DMS153 treated with DMSO at 0.1 percent for 48 hours (cell line): ENCODE results near the gene ZNF319.

Source experiments
- DNase-seq: peaks from one replicate; lab custom pipeline; 2025; ENCODE audit not compliant: unreplicated experiment; lab: John Stamatoyannopoulos, UW

ZNF319 gene

DNA sequence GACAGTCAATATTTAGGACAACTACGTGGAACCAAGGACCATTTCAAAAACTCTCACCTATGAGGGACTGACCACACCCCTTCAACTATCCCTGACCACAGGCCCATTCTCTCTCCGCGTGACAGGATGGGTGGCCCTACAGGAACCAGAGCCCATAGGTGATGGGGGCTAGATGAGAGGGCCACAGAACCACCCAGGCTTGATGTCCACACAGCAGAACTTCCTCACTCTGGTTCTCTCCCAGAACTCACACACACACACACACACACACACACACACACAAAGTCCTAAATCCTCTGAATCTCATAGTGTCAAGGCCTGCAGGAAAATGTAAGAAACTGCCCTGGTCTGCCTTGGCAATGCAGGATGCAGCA, 1.5 kb downstream of the ZNF319 start:
- DNase-seq = no peak

DNA sequence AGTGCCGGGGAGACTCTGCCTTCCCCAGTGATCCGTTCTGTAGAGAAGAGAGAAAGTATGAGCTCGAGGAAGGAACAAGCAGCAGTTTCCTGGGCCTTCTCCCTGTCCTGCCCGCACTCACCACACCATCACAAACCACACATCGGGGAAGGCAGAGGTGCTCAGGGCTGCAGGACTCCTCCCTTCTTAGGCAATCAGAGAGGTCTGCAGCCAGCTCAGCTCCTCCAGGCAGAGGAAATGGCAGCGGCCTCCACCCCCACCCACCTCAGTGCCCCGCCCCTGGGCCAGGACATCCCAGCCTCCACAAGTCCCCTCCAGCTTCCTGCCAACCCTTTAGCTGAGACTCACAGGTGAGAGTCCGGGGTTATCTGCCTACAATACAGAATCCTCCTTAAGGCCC, 2.0 kb downstream of the ZNF319 start:
- DNase-seq = no peak

DNA sequence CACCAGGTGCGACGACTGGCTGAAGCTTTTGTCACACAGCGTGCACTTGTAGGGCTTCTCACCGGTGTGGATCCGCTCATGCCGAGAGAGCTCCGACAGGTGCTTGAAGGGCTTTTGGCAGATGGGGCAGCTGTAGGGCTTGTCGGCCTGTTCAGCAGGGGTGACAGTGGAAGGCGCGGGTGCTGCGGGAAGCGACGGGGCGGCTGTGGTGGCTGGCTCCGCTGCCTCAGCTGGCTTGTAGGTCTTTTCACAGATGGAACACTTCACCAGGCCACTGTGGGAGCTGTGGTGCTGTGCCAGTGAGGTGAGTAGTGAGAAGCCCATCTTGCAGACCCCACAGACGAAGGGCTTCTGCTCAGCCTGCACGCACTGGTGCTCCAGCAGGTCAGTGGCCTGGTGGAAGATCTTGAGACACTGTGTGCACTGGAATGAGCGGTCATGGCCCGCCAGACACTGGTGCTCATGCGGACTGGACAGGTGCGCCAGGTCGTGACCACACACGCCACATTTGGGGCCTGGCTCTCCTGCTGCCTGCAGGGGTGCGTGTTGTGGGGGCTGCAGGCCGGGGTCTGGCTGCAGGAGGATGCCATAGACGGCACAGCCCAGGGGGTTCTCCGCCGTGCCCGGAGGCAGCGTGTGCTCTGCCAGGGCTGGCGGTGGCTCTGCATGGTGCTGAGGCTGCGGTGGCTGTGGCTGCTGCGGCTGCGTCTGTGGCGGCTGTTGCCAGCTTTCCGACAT, 2.8 kb downstream of the ZNF319 start:
- DNase-seq = no peak

DNA sequence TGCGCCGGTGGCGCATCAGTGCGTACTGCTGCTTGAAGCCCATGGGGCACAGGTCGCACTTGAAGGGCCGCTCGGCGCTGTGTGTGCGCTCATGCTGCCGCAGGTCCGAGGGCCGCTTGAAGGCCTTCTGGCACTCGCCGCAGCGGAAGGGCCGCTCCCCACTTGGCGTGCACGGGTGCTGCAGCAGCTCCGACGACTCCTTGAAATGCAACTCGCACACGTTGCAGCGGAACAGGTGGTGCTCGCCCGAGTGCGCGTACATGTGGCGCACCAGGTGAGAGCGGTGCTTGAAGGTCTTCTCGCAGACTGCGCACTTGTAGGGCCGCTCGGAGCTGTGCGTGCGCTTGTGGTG, 3.3 kb downstream of the ZNF319 start:
- no peak for DNase-seq

DNA sequence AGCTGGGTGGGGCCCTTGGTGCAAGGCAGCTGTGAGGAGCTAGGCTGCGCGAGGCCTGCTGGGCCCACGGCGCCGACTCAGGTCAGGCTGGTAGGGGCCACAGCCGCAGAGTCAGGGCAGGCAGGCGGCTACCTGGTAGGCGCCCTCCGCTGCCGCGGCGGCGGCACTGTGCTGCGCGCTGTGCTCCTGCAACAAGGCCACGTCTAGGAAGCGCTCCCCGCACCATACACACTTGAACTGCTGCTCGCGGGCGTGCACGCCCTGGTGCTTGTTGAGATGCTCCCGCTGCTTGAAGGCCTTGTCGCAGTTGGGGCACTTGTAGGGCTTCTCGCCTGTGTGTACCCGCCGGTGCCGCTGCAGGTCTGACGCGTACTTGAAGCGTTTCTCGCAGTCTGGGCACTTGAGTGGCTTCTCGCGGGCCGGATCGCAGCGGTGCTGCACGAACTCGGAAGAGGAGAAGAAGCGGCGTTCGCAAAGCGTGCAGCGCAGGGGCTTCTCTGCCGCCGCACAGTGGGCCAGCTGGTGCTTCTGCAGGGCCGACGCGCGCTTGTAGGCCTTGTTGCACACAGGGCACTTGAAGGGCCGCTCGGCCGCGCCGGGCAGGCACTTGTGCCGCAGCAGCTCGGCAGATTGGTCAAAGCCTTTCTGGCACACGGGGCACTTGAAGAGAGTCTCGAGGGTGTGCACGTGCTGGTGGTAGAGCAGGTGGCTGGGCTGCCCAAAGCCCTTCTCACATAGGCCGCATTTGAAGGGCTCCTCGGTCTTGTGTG, 3.9 kb downstream of the ZNF319 start:
- DNase-seq = no peak

DNA sequence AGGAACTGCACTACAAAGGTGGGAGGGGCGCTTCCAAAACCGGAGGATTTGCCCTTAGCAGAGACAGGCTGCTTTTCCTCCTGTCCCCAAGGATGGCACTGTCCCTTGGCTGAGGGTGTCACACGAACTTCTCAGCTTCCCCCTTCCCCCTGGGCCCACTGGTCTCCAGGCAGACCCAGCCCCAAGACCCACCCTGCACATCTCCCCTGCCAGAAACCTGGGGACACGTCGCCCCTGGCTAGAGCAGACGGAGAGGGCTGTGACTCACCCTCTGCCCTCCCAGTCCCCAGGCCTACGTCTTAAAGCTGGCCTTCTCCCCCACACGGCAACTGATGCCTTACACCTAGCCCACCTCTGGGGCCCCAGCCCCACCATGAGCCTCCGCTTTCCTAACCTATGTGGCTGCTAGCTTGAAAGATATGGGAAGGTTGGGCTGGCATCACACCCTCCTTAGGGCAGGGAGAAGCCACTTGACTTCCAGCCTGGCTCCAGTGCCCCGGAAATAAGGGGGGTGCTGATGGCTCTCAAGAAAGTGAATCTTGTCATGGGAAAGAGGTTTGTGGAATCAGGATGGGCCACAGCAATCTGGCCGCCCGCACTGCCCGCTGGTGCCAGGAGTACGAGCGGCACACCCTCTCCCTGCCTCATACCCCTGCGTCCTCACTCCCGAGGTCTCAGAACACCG, 4.6 kb downstream of the ZNF319 start:
- no peak for DNase-seq

DNA sequence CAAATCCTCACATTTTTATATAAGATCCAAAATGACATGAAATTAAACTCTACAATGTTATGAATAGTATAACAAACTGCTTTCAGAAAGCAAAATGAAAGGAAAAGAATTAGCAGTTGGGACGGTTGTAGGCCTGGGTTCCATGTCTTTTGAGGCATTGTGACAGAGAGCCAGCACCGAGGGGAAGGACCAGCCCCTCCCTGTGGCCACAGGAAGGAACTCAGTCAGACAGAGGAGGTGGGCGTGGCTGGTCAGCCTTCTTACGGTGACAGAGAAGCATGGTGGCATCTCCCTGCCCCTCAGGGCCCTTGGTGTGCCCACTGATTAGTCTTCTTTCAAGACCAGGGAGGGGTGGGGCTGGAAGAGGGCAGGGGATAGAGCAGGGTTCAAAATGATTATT, 5.7 kb downstream of the ZNF319 start:
- DNase-seq = no peak

DNA sequence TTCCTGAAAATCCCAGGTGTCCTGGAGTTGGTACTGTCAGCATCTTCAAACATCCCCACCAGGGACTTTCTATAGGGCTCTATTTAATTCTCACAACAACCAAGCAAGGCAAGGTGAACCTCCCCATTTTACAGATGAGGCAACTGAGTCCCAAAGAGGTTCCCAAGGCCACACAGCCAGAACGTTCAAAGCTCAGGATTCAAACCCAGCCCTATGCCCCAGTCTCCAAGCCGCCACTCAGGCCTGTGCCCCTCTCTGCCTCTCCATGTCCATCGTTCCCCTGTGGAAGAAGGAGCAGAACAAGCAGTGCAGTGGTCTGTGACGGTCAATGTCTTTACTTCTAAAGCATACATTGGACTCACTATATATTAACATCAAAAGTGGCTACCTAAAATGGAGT, 6.1 kb downstream of the ZNF319 start:
- DNase-seq = no peak

DNA sequence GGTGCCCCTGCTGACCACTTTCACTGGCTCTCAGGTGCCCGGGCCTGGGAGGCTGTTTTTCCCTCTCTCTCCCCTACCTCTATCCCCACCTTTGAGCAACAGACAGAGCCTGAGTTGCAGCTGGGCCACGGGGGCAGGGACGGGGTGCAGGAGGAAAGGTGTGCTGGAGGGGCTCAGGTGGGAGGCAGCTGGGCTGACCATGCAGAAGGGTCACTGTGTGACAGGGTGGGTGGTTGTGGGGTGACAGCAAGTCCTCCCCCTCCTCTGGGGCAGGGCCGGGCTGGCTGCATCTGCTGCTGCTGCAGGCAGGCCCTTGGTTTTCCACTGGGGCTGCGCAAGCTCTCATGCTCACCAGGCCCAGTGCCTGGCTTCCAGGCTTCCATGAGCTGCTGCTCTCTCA, 6.6 kb downstream of the ZNF319 start:
- DNase-seq = no peak

DNA sequence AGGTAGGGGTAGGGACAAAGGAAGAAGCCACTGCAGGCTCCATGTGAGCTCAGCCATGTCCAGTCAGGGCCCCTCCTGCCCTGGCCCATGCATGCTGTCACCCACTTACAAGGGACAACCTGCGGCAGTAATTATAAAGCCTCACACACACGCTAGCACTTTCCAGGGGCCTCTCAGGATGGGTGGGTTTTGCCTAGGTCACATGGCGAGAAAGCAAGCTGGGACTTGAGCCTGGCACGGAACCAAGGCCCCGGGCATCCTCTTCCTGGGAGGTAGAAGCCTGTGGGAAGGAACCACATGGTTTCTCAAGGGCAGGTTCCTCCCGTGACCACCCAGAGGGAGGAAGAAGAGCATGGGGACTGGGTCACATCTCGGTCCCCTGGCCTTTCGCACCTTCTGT, 7.0 kb downstream of the ZNF319 start:
- DNase-seq = no peak

DNA sequence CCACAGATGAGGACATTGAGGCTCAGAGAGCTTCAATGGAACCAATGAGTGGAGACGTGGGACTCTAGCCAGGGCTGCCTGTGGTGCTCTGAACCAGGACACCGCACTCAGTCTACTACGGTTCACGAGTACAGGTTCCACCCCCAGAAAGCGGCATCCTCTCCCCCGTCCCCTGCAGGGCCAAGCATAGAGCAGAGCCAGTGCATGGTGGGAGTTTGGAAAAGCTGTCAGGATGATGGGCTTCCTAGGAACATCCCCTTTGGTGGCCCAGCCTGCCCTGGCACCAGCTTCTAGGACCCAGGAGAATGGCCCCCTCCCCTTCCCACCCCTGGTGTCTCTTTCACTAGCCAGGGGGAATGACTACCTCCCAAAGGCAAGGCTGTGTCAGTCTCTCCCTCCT, 8.4 kb downstream of the ZNF319 start:
- DNase-seq = no peak

DNA sequence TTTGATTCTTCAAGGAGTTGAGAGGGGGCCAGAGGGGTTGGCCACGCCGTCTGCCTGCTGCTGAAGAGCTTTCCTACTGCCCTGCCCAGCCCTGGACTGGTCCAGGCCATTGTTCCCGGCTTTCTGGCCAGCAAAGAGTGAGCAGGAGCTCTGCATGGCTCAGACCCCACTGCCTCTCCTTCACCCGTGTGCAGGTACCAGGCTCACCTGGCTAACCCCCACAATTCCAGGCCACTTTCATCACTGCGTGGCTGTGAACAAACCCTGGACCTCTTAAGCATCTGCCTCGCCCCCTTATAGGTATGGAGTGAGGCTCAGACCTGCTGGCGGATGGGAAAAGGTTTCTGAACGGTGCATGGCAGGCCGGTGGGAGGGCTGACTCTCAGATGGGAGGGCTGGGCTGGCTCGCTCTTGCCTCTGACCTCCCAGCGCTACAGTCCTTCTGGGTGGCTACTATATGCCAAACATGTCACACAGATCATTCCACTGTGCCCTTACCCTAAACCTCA, 8.9 kb downstream of the ZNF319 start:
- DNase-seq = no peak

DNA sequence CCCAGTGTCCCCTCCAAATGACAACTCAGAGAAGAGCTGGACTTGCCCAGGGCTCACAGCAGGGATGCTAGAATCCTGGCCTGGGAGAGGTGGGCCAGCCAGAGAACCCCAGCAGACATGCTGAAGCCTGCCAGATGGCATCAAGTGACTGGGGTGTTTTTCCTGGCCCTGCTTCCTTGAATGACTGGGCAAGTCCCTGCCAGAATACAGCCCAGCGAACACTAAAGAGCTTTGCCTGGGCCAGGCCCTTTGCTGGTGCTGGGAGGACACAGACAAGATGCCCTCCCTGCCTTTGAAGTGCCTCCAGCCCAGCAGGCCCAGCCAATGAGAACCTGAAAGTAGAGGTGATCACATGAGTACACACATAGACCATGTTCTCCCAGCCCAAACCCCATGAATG, 11.5 kb downstream of the ZNF319 start:
- DNase-seq = peak; percentile 15

DNA sequence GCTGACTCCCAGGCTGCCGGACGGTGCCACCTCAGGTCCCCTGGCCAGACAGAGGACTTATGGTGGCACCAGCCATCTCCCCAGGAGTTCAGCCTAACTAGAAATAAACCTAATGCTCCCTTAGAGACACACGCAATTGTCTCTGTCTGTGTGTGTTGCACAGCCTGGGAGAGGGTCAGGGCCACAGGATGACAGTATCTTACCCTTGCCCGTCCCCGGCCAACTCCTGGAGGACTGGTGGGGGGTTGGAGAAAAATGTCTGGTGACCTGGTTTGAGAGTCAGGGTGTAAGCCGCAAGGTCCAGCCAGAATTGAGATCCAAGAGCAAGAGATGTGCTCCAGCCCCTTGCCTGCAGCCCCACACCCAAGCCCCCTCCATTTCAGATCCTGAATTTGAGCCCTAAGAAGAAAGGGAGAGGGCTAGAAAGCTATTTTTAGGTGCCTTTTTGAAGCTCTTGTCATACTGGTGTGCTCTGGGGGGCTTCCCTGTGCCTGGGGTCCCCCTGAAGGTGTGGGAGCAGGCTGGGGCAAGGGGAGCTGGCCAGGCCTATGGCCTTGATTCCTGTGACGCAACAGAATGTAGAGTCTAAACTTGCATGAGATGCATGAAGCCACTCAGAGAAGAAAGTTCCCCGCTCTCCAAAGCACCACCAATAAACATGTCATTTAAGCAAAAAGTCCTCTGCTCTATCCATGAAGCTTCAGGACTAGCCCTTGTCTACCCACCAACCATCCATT, 12.9 kb downstream of the ZNF319 start:
- no peak for DNase-seq

DNA sequence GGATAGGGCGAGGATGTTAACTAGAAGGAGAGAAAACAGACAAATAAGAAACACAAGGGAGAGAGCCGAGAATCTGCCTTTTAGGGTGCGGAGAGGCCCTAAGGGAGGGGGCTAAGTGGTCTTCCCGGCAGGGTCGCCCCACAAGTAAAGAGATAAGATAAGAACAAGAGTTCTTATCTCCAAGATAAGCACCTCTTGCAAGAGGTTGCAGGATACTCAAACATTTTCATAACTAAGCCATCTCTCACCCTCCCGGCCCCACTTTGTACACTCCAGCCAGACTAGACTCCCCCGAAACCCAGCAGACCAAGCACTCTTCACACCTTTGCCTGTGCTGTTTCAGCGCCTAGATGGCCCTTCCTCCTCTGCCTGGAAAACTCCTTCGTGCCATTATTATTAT, 14.3 kb downstream of the ZNF319 start:
- no peak for DNase-seq

DNA sequence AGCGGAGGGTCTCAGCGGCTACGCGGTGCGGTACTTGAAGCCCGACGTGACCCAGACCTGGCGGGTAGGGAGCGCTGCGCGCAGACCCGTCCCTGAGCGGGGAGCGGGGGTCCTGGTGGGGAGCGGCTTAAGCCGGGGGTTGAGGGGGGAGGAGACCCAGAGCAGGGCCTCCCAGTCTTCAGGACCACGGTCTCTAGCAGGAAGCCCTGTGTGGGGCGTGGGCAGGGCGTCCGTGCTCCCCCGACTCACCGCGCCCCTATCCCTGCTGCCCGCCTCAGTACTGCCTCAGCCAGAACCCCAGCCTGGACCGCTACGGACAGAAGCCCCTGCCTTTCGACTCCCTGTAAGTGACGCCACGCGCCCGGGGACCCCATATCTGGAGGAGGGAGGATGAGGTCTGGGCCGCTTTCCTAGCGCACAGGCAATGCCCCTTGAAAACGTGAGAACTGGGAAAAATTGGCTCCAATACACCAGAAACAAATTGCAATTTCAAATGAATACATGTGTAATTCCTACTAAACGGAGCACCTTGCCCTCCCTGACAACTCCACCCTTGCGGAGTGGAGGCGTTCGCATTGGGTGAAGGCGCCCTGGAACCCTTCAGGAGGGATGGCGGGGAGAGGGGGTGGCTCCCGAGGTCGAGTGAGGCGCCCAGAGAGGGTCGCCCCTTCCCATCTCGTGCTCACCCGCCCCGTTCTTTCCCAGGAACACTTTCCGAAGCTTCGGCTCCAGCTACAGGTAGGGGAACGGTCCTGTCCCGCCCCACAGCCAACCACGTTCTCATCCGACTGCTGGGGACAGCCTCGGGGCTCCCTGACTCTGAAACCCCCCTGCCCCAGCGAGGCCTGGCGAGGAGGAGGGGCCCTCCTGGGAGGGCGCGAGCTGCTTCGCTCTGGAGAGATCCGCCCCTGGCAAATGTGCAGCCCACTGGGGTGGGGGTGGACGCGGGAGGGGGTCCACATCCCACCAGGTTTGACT, 15.0 kb downstream of the ZNF319 start:
- DNase-seq = no peak

DNA sequence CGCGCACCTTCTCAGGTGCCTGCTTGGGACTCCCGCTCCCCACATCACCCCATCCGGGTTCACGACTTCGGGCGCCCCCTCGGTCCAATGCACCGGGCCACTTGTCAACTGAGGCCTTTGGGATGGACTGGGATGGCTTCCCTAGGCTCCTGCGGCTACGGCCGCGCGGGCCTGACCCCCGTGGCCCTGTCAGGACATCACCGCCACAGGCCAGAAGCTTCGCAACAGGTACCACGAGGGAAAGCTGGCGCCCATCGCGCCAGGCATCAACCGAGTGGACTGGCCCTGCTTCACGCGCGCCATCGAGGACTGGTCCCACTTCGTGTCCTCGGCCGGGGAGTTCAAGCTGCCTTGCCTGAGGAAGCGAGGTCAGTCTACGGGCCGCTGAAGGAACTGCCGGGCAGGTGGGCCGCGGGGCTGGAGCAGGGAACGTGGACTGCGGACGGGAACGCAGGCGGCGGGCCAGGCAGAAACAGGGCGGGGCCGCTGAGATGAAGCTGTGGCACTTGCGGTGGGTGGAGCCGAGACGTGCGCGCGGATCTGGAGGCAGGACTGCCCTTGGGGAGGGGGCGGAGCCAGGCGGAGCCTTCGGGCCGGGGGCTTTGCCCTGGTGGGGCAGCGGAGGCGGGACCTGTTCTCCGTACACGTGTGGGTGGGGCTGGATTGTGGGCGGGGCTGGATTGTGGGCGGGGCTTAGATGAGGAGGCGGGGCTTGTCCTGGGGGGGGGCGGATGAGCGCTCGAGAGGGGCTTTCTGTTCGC, 15.8 kb downstream of the ZNF319 start:
- no peak for DNase-seq

DNA sequence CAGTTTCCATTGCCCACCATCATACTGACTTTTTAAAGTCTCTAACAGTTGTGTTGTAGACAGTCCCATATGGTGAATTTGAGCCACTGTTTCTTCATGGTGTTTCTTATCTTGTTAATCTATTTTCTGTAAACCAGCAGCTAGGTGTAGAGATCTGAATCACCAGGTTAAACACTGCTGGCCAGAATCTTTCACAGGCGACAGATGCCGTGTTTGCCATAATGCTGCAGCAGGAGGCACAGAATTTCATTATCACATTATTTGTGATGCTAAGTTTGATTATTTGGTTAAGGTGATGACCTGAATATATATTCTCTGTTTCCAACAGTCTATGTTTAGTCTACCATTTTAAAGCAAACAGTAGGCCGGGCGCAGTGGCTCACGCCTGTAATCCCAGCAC, 18.1 kb downstream of the ZNF319 start:
- DNase-seq = no peak

DNA sequence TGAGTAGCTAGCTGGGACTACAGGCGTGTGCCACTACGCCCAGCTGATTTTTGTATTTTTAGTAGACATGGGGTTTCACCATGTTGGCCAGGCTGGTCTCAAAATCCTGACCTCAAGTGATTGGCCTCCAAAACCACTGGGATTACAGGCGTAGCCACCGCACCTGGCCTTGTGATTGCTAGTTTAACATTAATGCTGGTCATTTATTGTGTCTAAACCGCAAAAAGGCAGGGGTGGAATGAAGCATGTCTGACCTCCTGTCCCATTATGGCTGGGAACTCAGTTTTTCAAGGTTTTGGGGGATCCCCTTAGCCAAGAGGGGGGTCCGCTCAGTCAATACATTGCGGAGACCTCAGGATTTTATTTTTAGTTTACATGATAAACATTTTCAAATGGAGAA, 18.8 kb downstream of the ZNF319 start:
- DNase-seq = no peak
